ENCODE measurements around the gene ZC3H18.

The ZC3H18 gene

DNA sequence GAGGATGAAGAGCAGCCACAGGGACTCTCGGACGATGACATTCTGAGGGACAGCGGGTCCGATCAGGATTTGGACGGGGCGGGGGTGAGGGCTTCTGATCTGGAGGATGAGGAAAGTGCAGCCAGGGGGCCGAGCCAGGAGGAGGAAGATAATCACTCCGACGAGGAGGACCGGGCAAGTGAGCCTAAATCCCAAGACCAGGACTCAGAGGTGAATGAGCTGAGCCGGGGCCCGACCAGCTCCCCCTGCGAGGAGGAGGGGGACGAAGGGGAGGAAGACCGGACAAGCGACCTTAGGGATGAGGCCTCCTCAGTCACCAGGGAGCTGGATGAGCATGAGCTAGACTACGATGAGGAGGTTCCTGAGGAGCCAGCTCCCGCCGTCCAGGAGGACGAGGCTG lies 7.0 kb downstream of the ZC3H18 start:
- Histone ChIP-seq H2BK120ac (ENCODE audit: low read depth, low read length) (no peak overlapping the region), H4K5ac (ENCODE audit: low read length) (no peak overlapping the region), H3K18ac (ENCODE audit: low read length) (no peak overlapping the region), H3K56ac (ENCODE audit: low read length) (no peak overlapping the region), H3K36me3 (ENCODE audit: control insufficient read depth, insufficient read depth, low read length) (no peaks in the 10 kb centered on the region), H3K27me3 (ENCODE audit: insufficient read depth, low read length, poor library complexity) (no peaks in the 10 kb centered on the region), H3K9ac (ENCODE audit: low read length) (no peak overlapping the region), H2BK5ac (ENCODE audit: low read length) (no peak overlapping the region), H4K8ac (ENCODE audit: low read depth, low read length) (no peak overlapping the region), H3K79me2 (ENCODE audit: control insufficient read depth, insufficient read depth, low read length) (peaks cover 37% of the 10 kb centered on the region), H3K79me1 (ENCODE audit: low read length) (peaks cover 20% of the 10 kb centered on the region), H3K27ac (ENCODE audit: low read depth, low read length) (no peak overlapping the region), H3K4me1 (ENCODE audit: control insufficient read depth, low read depth, low read length) (no peaks in the 10 kb centered on the region), H3K23ac (ENCODE audit: low read length) (no peak overlapping the region), H3K4me2 (ENCODE audit: low read length) (no peak overlapping the region), H2AK5ac (ENCODE audit: low read length) (no peak overlapping the region), H3K4me3 (ENCODE audit: low read length) (no peak overlapping the region), H2BK15ac (replicated peaks; ENCODE audit: low read depth) (no peak overlapping the region), H3K4ac (ENCODE audit: low read depth, low read length) (no peak overlapping the region)
- no CpG with 5 or more reads among the region's 20 CpGs for WGBS (ENCODE audit: extremely low coverage, insufficient coverage, low lambda C conversion rate)
- DNase-seq = no peak

DNA sequence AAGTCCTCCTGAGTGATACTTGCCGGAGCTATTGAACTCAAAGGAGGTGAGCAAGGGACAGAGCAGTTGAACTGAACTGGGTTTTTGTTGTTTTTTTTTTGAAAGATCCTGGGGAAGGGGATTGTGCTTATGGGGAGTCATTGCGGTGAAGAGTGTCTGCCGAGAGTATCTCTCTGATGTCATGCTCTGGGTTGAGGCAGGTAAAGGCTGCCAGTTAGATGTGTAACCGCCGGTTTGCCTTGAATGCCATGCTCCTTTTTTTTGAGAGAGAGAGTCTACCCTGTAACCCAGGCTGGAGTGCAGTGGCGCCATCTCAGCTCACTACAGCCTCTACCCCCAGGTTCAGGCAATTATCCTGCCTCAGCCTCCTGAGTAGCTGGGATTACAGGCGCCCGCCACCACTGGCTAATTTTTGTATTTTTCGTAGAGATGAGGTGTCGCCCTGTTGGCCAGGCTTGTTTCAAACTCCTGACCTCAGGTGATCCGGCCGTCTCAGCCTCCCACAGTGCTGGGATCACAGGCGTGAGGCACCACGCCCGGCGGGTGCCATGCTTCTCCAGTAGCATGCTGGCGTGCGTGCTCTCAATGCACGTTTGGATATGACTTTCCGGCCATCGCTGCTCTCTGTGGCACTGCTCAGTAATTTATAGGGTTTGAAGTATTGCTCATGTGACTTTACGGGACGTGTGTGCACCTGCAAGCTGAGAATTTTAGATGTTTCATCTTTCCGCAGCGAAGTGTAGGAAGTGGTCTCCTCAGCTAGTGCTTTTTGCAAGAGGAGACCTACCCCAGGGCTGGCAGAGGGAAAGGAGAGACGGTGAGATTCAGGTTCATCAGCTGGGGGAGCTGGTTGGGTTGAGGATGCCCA lies 8.5 kb downstream of the ZC3H18 start:
- H3K18ac ChIP-seq (ENCODE audit: low read length) = no peak overlapping the region
- H2BK120ac ChIP-seq (ENCODE audit: low read depth, low read length) = no peak overlapping the region
- no peaks in the 10 kb centered on the region for H3K27me3 ChIP-seq (ENCODE audit: insufficient read depth, low read length, poor library complexity)
- H3K36me3 ChIP-seq (ENCODE audit: control insufficient read depth, insufficient read depth, low read length) = no peaks in the 10 kb centered on the region
- no peak overlapping the region for H2AK5ac ChIP-seq (ENCODE audit: low read length)
- H2BK5ac ChIP-seq (ENCODE audit: low read length) = no peak overlapping the region
- H3K79me2 ChIP-seq (ENCODE audit: control insufficient read depth, insufficient read depth, low read length) = peaks cover 33% of the 10 kb centered on the region
- H3K23ac ChIP-seq (ENCODE audit: low read length) = no peak overlapping the region
- H3K9ac ChIP-seq (ENCODE audit: low read length) = no peak overlapping the region
- H3K79me1 ChIP-seq (ENCODE audit: low read length) = peaks cover 25% of the 10 kb centered on the region
- no peak overlapping the region for H3K27ac ChIP-seq (ENCODE audit: low read depth, low read length)
- H3K4me1 ChIP-seq (ENCODE audit: control insufficient read depth, low read depth, low read length) = no peaks in the 10 kb centered on the region
- no peak overlapping the region for H4K5ac ChIP-seq (ENCODE audit: low read length)
- no peak overlapping the region for H3K4me2 ChIP-seq (ENCODE audit: low read length)
- H4K8ac ChIP-seq (ENCODE audit: low read depth, low read length) = no peak overlapping the region
- no CpG with 5 or more reads among the region's 26 CpGs for WGBS (ENCODE audit: extremely low coverage, insufficient coverage, low lambda C conversion rate)
- no peak overlapping the region for H3K56ac ChIP-seq (ENCODE audit: low read length)
- no peak overlapping the region for H3K4me3 ChIP-seq (ENCODE audit: low read length)
- no peak for DNase-seq
- no peak overlapping the region for H2BK15ac ChIP-seq (replicated peaks; ENCODE audit: low read depth)
- no peak overlapping the region for H3K4ac ChIP-seq (ENCODE audit: low read depth, low read length)

DNA sequence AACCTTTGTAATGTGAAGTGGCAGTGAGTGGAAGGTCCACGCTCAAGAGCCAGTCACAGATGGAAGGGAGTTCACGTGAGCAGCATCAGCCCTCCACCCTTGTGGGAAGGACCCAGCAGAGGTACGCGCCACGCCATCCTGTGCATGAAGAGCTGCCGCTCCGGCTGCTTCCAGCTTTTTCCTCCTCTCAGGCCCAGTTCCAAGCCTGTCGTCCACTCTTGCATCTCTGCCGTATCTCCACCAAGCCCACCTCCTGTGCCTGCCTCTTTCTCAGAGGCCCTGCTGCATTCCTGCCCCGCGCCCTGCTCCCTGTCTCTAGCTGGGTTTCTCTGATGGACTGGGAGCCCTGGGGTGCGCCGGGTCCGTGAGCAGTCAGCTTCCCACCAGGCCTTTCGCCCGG lies 10.2 kb downstream of the ZC3H18 start:
- Histone ChIP-seq H2BK120ac (ENCODE audit: low read depth, low read length) (no peak overlapping the region), H2BK5ac (ENCODE audit: low read length) (no peak overlapping the region), H3K27me3 (ENCODE audit: insufficient read depth, low read length, poor library complexity) (no peaks in the 10 kb centered on the region), H3K4me2 (ENCODE audit: low read length) (no peak overlapping the region), H3K4me1 (ENCODE audit: control insufficient read depth, low read depth, low read length) (no peaks in the 10 kb centered on the region), H4K8ac (ENCODE audit: low read depth, low read length) (no peak overlapping the region), H3K79me1 (ENCODE audit: low read length) (peaks cover 28% of the 10 kb centered on the region), H3K56ac (ENCODE audit: low read length) (no peak overlapping the region), H3K9ac (ENCODE audit: low read length) (no peak overlapping the region), H2BK15ac (replicated peaks; ENCODE audit: low read depth) (no peak overlapping the region), H4K5ac (ENCODE audit: low read length) (no peak overlapping the region), H3K23ac (ENCODE audit: low read length) (no peak overlapping the region), H3K27ac (ENCODE audit: low read depth, low read length) (no peak overlapping the region), H3K36me3 (ENCODE audit: control insufficient read depth, insufficient read depth, low read length) (no peaks in the 10 kb centered on the region), H3K18ac (ENCODE audit: low read length) (no peak overlapping the region), H3K4ac (ENCODE audit: low read depth, low read length) (no peak overlapping the region), H3K4me3 (ENCODE audit: low read length) (no peak overlapping the region), H3K79me2 (ENCODE audit: control insufficient read depth, insufficient read depth, low read length) (peaks cover 38% of the 10 kb centered on the region), H2AK5ac (ENCODE audit: low read length) (no peak overlapping the region)
- no CpG with 5 or more reads among the region's 16 CpGs for WGBS (ENCODE audit: extremely low coverage, insufficient coverage, low lambda C conversion rate)
- DNase-seq = no peak

DNA sequence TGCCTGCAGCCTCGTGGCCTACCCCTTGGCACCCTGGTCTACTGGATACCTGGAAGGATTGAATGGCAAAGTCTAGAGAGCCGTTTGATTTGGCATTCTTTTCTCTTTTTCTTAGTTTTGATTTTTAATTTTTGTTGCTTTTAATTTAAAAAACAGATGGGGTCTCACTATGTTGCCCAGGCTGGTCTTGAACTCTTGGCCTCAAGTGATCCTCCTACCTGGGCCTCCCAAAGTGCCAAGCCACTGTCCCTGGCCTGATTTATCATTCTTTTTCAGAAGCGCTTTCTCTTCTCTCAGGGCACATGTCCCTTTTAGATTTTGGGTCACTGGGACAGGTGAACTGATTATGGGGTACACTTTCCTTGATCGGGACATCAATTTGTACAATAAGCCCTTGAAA lies 10.8 kb downstream of the ZC3H18 start:
- Histone ChIP-seq H3K27ac (ENCODE audit: low read depth, low read length) (no peak overlapping the region), H3K4ac (ENCODE audit: low read depth, low read length) (no peak overlapping the region), H3K4me2 (ENCODE audit: low read length) (no peak overlapping the region), H4K8ac (ENCODE audit: low read depth, low read length) (no peak overlapping the region), H3K27me3 (ENCODE audit: insufficient read depth, low read length, poor library complexity) (no peaks in the 10 kb centered on the region), H3K79me2 (ENCODE audit: control insufficient read depth, insufficient read depth, low read length) (peaks cover 39% of the 10 kb centered on the region), H3K4me1 (ENCODE audit: control insufficient read depth, low read depth, low read length) (no peaks in the 10 kb centered on the region), H4K5ac (ENCODE audit: low read length) (no peak overlapping the region), H3K23ac (ENCODE audit: low read length) (no peak overlapping the region), H2BK15ac (replicated peaks; ENCODE audit: low read depth) (no peak overlapping the region), H3K36me3 (ENCODE audit: control insufficient read depth, insufficient read depth, low read length) (no peaks in the 10 kb centered on the region), H2BK120ac (ENCODE audit: low read depth, low read length) (no peak overlapping the region), H3K18ac (ENCODE audit: low read length) (no peak overlapping the region), H2BK5ac (ENCODE audit: low read length) (no peak overlapping the region), H2AK5ac (ENCODE audit: low read length) (no peak overlapping the region), H3K56ac (ENCODE audit: low read length) (no peak overlapping the region), H3K79me1 (ENCODE audit: low read length) (peaks cover 33% of the 10 kb centered on the region), H3K9ac (ENCODE audit: low read length) (no peak overlapping the region), H3K4me3 (ENCODE audit: low read length) (no peak overlapping the region)
- whole genome bisulfite sequencing (ENCODE audit: extremely low coverage, insufficient coverage, low lambda C conversion rate) = no CpG with 5 or more reads among the region's 4 CpGs
- DNase-seq = no peak

DNA sequence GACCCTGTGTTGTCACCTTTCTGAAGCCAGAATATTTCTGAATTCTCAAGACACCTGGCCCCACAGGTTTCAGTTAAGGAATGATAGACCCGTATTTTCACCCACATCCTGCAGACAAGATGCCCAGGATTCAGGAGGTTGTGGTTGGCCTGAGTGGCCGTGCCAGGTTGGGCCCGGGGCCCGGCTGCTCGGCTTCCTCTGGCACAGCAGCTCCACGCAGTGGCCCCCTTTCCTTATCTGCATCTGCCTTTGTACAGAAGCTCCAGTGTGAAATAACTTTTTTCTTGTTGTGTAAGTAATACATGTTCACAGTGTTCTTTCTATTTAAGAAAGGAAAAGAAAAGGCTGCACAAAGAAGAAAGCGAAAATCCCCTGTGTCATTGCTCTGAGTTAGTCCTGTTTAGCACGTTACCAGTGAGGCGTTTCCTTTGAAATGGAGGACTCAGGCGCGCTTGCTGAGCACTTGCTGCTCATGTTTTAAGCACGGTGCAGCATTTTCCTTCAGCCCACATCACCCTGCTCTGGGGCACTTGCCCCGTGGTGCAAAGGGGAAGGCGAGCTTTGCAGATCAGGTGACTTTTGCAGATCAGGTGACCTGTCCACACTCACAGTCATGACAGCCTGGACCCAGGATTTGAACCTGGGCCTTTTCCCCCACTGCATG lies 12.8 kb downstream of the ZC3H18 start:
- no peak overlapping the region for H2BK5ac ChIP-seq (ENCODE audit: low read length)
- no peak overlapping the region for H3K4me2 ChIP-seq (ENCODE audit: low read length)
- DNase-seq = no peak
- H3K27me3 ChIP-seq (ENCODE audit: insufficient read depth, low read length, poor library complexity) = no peaks in the 10 kb centered on the region
- peaks cover 33% of the 10 kb centered on the region for H3K79me1 ChIP-seq (ENCODE audit: low read length)
- H3K18ac ChIP-seq (ENCODE audit: low read length) = no peak overlapping the region
- no peak overlapping the region for H2BK120ac ChIP-seq (ENCODE audit: low read depth, low read length)
- peaks cover 38% of the 10 kb centered on the region for H3K79me2 ChIP-seq (ENCODE audit: control insufficient read depth, insufficient read depth, low read length)
- H3K27ac ChIP-seq (ENCODE audit: low read depth, low read length) = no peak overlapping the region
- no peak overlapping the region for H4K8ac ChIP-seq (ENCODE audit: low read depth, low read length)
- no peak overlapping the region for H3K56ac ChIP-seq (ENCODE audit: low read length)
- H3K36me3 ChIP-seq (ENCODE audit: control insufficient read depth, insufficient read depth, low read length) = no peaks in the 10 kb centered on the region
- no peaks in the 10 kb centered on the region for H3K4me1 ChIP-seq (ENCODE audit: control insufficient read depth, low read depth, low read length)
- no peak overlapping the region for H3K23ac ChIP-seq (ENCODE audit: low read length)
- no peak overlapping the region for H2AK5ac ChIP-seq (ENCODE audit: low read length)
- no CpG with 5 or more reads among the region's 14 CpGs for WGBS (ENCODE audit: extremely low coverage, insufficient coverage, low lambda C conversion rate)
- H3K4ac ChIP-seq (ENCODE audit: low read depth, low read length) = no peak overlapping the region
- no peak overlapping the region for H4K5ac ChIP-seq (ENCODE audit: low read length)
- H3K4me3 ChIP-seq (ENCODE audit: low read length) = no peak overlapping the region
- H2BK15ac ChIP-seq (replicated peaks; ENCODE audit: low read depth) = no peak overlapping the region
- H3K9ac ChIP-seq (ENCODE audit: low read length) = no peak overlapping the region
